Stimulated activated CD4-positive, alpha-beta T cell treated with anti-CD3 and anti-CD28 coated beads, Interleukin-1b, Interleukin-23, amount 100 ng/mL, for 4 hours (primary cell): Measurements from ENCODE around the gene DCST2.
"Not testable (repeated sequence)": the region's sequence is repeated elsewhere in the genome, so short reads cannot be mapped to it uniquely, and the experiment has no call there.

Experiments used
- DNase-seq, 2 donors: peaks; one replicate each; pipeline ENCODE4 v3.0.0-alpha.2; 2020; ENCODE audit warnings: low read depth in 2 of 2

Gene DCST2

DNA sequence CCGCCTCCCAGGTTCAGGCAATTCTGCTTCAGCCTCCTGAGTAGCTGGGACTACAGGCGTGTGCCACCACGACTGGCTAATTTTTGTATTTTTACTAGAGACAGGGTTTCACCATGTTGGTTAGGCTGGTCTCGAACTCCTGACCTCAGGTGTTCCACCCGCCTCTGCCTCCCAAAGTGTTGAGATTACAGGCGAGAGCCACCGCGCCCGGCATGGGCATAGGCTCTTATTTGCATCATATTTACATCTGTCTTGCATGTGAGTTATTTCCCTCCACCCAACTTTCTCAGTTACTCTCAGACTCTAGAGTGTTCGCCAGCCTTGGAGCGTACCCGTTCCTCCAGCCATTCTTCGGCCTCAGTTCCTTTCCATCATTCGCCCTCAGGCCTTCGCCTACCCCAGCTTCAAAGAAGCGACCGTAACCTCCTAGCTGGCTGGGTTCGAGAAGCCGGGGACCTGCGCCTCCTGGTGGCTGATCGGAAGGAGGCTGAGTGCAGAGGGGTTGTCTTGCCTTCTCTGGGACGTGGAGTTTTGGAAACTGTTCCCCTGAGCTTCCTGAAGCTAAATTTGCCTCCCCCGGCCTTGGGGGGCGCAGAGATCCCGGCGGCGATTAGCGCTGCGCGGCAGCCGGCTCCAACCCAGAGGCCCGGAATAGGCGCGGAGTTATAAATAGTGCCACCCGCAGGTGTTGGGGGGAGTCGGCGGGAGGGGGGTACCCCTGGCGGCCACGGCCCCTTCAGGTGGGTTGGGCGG lies 34.6 kb downstream of the DCST2 start:
- DNase-seq, result peak; percentile 69 to 72

DNA sequence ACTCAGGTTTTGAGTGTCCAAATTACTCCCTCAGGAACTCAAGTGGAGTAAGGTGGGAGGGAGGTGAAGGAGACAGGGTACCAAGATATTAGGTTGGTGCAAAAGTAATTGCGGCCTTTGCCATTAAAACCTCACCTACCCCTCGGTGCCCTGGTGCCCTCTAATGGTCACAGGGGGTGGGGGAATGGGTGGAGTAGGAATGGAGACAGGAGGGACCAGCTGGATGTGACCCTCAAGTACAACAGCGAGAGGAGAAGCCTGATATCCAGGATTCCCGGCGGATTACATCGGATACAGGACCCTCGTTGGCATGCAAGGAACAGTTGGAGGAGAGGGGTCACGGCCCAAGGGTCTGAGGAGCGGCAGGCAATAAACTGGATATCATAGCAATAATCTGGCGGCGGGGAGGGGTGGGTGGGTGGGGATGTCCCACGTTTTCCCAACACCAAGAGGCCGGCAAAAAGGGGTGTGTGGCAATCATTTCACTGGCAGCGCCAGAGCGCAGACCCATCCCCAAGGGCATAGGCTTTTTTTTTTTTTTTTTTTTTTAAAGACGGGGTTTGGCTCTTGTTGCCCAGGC lies 35.3 kb downstream of the DCST2 start:
- no peak for DNase-seq

DNA sequence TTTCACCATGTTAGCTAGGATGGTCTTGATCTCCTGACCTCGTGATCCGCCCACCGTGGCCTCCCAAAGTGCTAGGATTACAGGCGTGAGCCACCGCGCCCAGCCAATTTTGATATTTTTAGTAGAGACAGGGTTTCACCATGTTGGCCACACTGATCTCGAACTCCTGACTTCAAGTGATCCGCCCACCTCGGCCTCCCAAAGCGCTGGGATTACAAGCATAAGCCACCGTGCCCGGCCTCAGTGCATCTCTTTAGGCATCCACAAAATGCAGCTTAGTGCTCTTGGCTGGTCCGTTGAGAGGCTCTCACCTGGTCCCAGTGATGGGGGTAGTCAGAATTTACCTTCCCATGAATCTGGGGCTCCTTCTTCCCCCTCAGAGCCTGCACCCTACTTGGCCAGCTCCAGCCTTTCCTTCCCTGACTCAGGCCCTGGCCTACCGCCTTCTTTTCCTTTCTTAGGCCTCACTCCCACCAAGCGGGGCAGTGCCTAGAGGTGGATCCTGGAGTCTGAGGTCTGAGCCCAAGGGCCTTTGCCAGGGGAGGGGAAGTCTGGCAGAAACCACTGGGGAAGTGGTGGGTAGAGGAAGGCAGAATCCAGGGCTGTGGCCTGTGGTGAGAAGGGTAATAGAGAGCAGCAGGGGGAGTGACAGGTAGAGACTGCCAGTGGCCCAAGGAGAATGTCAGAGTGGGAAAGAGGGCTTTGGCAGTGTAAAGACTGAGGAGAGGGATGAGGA lies 36.4 kb downstream of the DCST2 start:
- no peak for DNase-seq

DNA sequence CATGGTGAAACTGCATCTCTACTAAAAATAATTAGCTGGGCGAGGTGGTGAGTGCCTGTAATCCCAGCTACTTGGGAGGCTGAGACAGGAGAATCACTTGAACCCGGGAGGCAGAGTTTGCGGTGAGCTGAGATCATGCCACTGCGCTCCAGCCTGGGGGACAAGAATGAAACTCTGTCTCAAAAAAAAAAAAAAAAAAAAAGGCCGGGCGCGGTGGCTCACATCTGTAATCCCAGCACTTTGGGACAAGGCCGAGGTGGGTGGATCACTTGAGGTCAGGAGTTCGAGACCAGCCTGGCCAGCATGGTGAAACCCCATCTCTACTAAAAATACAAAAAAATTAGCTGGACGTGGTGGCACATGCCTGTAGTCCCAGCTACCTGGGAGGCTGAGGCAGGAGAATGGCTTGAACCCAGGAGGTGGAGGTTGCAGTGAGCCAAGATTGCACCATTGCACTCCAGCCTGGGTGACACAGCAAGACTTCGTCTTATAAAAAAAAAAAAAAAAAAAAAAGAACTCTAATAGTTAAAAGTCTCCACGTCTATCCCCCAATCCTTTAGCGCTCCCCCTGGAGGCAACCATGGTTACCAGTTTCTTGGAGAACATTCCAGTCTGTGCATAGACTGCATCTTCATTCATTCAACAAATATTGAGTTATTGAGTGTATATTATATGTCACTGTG lies 38.1 kb downstream of the DCST2 start:
- not testable (repeated sequence) for DNase-seq

DNA sequence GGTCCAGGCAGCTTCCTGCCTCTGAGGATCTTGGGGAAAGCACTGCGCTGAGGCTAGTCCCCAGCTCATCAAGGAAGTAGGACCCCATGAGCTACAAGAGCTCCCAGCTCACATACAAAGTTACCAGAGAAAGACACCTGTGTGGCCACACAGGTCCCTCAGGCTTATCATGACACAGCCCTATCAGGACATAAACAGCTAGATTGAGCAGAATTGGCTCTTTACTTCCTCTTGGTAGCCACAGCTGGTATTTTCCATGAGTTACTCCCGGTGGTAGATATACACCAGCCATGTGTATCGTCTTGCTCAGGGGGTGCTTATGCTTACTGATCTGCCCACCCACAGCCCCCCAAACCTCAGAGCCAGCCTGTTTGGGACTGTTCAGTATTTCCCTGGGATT lies 39.0 kb downstream of the DCST2 start:
- DNase-seq, result no peak

DNA sequence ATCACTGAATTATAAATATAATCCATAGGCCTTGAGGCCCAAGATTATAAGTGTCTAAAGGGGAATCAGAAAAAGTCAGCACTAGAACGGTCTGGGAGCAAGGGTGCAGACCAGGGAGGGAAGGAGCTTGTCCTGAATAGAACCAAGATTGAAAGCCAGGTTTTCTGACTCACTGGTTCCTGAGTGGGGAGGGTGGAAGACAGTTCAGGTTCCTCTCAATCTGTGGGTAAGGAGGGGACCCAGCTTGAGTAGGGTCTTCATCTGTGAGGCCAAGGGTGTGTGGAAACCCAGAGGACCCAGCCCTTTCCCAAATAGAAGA lies 39.4 kb downstream of the DCST2 start:
- DNase-seq, result no peak

DNA sequence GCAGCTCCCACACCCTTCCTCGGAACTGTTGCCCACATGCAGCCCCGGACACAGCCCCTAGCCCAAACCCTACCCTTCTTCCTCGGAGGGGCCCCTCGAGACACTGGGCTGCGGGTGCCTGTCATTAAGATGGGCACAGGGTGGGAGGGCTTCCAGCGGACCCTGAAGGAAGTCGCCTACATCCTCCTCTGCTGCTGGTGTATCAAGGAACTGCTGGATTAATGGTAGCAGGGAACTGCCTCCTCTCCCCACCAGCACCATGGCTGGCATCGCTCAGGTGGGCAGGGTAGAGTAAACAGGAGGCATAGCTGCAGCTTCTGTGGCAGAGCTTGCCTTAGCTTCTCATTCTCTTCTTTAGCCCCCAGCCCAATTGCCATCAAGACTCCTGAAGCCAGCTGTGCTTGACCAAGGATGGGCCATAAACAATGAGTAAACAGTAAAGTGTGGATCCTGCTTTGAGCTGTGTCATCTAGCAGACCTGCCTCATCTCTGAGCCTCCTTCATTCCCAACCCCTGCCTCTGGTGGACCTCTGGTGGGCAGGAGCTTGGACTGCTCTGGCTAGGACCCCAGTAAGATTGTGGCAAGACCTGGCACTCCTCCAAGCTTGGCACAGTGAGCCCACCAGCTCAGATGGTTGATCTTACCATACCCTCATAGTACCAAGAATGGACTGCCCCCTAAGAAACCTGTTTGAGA lies 39.9 kb downstream of the DCST2 start, which contains the start of gene LENEP:
Gene LENEP, plus strand, starts transcription at position 15 of the 697 bp plus-strand sequence. Its CDS starts 22 bp downstream, at position 37.
- no peak for DNase-seq

DNA sequence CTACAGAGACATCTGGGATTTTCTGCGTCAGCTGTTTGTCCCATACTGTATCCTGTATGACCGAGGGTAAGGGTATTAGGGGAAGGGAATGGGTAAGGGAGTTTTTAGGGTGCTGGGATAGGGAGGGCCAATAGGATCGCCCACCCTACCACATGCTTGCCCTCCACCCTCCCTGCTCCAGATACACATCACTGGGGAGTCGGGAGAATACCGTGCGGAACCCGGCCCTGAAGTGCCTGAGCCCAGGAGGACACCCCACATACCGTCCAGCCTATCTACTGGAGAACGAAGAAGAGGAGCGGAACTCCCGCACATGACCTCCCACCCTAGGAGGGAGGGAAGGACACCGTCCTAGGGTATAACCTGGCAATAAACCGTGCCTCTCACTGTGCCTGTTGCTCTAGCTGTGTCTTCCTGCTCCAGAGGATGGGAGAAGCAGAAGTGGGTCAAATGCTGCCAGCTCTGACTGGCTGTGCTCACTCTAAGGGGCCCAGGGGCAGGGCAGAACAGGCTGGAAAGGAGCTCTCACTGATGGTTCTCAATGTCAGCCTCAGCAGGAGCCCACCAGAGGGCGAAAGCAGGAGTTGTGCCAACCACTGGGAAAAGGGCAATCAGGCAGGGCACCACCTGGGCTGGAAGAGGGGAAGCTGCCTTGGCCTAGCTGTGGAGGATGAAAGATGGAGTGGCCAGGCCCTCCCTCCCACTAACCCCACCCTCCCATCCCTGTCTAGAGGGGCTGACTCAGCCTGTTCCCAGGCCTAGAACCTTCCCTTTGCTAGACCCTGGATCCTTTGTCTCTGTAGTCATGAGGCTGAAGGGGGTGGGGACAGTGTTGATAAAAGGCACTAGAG lies 40.6 kb downstream of the DCST2 start:
- DNase-seq, result no peak

DNA sequence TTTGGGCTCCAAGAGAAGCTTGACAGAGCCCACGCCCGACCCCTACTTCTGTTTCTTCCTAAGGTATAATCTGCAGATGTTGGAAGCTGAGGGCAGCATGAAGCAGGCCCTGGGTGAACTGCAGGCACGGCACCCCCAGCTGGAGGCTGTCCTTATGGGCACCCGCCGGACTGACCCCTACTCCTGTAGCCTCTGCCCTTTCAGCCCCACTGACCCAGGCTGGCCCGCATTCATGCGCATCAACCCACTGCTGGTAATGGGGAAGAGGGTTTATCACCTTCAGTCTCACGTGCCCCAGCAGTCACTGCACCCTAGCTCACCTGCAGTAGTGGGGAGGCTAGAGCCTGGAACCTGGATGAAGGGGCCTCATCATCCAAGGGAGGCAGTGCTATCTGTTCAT lies 43.3 kb downstream of the DCST2 start:
- DNase-seq, result no peak

DNA sequence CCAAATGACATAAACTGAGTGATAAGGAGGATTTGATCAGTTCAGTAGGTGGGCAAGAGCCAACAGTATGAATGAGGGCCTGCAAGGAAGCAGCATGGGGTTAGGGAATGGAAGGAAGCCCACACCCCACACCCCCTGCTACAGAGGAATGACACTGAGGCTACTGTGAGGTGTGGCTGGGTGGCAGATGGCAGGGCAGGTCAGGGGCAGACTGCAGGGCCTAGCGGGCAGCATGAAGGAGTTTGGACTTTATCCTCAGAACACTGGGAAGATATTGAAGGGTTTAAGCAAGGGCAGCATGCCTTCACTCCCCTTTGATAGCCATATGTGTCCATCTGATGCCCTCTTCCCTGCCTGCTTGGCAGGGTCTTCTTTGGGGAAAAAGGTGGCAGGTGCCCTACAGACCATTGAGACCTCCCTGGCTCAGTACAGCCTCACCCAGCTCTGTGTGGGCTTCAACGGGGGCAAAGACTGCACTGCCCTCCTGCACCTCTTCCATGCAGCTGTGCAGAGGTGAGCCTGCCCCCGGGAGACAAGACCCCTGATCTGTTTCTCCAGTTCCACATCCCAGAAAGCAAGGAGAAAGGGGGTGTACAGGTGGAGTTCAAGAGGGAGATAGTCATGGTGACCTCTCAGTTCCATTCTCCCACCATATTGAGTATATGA lies 44.3 kb downstream of the DCST2 start:
- no peak for DNase-seq

DNA sequence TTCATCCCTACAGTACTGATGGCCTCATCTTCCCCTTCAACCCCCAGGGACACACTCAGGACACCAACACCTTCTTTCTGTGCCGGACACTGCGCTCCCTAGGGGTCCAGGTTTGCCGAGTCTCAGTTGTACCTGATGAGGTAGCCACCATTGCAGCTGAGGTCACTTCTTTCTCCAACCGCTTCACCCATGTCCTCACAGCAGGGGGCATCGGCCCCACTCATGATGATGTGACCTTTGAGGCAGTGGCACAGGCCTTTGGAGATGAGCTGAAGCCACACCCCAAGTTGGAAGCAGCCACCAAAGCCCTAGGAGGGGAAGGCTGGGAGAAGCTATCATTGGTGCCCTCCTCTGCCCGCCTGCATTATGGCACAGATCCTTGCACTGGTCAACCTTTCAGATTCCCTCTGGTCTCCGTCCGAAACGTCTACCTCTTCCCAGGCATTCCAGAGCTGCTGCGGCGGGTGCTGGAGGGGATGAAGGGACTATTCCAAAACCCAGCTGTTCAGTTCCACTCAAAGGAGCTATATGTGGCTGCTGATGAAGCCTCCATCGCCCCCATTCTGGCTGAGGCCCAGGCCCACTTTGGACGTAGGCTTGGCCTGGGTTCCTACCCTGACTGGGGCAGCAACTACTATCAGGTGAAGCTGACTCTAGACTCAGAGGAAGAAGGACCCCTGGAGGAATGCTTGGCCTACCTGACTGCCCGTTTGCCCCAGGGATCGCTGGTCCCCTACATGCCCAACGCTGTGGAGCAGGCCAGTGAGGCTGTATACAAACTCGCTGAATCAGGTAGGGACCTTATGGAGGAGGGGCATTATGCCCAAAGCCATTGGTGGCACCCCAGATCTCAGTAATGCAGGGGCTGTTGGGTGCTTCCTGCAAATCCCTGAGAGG lies 45.3 kb downstream of the DCST2 start:
- no peak for DNase-seq

DNA sequence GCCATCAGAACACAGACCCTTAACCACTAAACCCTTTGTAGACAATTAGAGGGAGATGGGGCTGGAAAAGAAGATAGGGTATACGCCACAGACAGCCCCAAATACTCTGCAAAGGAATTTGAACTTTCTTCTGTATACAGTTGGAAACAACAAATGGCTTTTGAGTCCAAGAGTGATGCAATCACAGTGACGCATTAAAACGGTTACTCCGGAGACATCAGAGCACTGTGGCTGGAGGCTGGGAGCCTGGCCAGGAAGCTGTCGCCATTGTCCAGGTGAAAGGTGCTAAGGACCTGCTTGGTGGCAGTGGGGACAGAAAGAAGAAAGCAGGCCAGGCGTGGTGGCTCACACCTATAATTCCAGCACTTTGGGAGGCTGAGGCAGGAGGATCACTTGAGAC lies 46.3 kb downstream of the DCST2 start:
- no peak for DNase-seq

DNA sequence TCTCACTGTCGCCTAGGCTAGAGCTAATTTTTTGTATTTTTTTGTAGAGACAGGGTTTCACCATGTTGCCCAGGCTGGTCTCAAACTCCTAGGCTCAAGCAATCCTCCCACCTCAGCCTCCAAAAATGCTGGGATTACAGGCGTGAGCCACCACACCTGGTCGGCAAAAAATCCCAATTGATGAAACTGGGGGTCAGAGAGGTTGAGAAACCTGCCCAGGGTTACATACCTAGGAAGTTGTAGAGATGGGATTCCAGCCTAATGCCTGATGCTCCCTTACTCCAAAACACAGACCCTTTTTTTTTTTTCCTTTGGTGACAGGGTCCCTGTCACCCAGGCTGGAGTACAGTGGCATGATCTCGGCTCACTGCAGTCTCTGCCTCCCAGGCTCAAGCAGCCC lies 46.8 kb downstream of the DCST2 start:
- DNase-seq, result not testable (repeated sequence)

DNA sequence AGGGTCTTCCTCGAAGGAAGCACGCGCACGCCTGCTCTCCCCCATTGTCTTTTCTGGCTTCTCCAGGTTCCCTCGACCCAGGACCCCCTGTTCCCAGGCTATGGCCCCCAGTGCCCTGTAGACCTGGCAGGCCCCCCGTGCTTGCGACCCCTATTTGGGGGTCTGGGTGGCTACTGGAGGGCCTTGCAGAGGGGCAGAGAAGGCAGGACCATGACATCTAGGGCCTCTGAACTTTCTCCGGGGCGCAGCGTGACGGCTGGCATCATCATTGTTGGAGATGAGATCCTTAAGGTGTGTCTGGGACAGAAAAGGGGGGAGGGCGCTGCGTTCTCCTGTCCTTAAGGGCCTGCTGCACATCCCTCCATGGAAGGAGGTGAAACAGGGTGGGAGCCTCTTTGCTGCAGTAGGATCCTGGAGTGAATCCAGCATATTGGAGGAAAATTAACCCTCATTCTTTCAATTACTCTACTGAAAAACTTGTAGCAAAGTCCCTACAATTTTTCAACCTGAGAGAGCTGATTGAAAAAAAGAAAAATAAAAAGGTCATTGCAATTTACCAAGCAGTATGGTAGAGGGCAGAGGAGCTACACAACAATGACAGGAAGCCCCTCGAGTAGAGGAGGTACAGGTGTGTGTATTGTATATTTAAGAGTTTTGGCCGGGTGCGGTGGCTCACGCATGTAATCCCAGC lies 49.7 kb downstream of the DCST2 start:
- DNase-seq, result no peak

DNA sequence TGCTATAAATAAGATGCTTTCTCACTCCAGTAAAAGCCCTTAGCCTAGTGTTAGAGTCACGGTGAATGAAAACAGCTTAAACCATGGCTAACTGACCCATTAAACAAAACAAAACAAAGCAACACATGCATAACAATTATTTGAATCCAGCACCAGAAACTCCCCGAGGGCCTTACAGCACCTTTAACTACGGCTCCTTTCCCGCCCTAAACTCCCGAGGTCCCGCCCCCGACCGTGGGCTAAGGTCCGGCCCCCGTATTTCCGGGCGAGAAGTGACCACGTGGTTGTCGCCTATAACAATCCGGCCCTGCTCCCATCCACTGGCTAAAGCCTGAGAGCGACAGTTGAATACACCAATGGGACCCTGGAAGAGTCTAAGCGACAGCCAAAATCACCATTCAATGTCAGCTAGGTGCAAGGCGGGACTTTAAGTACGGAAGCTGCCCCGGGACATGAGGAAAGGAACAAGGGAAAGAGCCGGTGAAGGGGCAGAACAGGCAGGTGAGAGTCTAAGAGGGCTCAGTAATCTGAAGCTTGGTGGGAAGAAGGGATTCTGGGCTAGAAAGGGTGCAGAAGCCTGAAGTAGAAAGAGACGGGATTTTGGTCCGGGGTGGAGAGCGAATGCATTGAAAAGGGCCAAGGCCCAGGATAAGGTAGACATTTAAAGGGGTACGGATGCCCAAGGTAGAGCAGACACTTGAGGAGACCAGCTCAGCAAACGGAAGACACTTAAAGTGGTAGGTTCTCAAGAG lies 50.5 kb downstream of the DCST2 start, which contains the start of gene FLAD1:
Gene FLAD1, plus strand, starts transcription at position 448 of the 752 bp plus-strand sequence. CDS start 351 bp downstream, outside the sequence.
- peak; percentile 90 to 91 for DNase-seq

DNA sequence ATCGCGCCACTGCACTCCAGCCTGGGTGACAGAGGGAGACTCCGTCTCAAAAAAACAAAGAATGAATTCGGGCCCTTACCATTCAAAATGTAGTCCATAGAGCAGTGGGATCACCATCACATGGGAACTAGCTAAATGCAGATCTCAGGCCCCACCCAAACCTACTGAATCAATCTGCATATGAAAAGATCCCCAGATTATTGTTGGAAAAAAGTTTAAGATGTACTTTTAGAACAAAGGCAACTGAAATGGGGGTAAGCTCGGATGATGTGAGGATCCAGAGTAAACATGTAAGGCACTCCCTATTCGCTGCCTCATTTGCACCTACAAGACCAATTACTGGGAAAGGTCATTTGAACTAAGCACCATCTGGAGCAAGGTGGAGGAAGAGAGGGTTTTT lies 51.2 kb downstream of the DCST2 start:
- DNase-seq, result no peak

DNA sequence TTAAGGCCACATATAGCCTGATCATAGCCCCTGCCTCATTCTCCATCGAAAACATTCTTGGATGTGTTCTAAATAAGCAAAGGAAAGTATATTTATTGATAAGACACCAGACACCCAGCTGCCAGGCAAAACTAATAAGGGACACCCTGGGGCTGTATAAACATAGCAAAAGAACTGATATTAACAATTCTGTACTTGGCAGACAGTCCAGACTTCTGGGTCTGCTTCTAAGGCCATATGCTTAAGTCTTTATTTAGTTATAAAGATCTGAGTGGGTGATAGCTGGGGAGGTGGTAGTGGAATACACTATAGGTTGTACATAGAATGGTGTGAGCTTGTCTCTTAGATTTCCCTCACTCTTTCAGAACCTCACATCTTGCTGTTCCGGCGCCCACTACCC lies 55.2 kb downstream of the DCST2 start:
- DNase-seq, result no peak

DNA sequence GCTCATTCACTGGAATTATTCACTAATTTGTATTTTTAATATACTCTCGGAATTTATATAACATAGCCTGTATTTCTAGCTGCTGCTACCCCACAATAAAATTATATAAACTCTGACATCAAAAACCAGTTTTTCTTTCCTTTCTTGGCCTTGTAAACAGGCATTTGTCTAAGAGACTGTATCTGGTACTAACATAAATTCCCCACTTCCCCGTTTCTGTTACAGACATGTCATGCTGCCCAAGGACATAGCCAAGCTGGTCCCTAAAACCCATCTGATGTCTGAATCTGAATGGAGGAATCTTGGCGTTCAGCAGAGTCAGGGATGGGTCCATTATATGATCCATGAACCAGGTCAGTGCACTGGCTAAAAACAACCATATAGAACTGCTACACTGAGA lies 55.8 kb downstream of the DCST2 start:
- not testable (repeated sequence) for DNase-seq
